HL-60 (cell line): Measurements from ENCODE around the gene GMDS.

Experiments used
- CTCF ChIP-seq: IDR thresholded peaks from one replicate; pipeline ENCODE4 v1.5.1; 2011; ENCODE audit warnings: low read length, control low read depth, inconsistent platforms; ENCODE audit not compliant: insufficient read depth
- GABPA ChIP-seq: IDR thresholded peaks from 2 replicates; pipeline ENCODE4 v1.6.1; 2012; ENCODE audit warnings: low read depth
- REST ChIP-seq: IDR thresholded peaks from 2 replicates; pipeline ENCODE4 v1.6.1; 2012; ENCODE audit warnings: low read depth; ENCODE audit not compliant: insufficient replicate concordance
- SPI1 ChIP-seq: IDR thresholded peaks from 2 replicates; pipeline ENCODE4 v1.6.1; 2012; ENCODE audit warnings: low read depth, mild to moderate bottlenecking, borderline replicate concordance

- TF ChIP-seq REST (no peak), CTCF (no peak), GABPA (no peak), SPI1 (no peak)
Measured at GRCh38 chr6:1587977-1588376, 657.4 kb downstream of the GMDS start.
